Measurements from ENCODE around the gene CAB39L. TPM values are rescaled to one million over a fixed set of nuclear protein-coding genes. Genes with fewer than 3 reads are reported as not detected.

CAB39L gene
- total RNA-seq: 6.3 and 6.6 TPM in 2 replicates

DNA sequence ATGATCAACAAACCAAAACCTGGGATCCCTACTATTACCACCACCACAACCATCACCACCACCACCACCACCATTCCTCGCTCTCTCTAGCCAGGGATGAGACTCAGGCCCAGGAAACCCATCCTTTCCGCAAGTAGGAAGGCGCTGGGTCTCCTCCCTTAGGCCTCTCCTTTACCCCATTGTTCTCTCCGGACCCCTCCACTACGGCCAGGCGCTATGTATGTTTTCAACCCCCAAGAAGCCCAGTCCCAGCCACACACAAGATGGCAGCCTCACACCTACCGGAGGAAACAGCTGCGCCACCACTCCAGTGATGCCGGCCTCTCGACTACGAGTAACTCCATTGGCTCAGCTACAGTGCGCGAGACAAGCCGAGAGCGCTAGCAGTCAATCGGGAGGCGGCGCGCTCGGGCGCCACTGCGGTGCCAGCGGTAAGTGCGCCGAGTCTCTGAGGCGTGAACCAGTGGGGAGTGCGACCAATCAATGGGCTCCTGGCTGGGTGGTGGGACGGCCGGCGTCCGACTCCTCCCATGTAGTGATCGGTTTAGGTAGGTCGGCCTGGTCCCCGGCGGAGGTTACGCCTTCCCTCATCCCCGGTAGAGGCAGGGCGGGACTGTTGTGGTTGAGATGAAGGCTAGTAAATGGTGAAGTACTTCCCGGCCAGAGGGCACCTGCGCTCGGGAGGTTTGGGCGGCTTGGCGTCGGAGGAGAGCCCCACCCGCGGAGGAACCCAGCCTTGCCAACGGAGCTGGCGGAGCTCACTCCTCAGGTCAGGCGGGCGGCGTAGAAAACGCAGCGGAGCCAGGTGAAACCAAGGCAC is at the start of gene CAB39L, which contains the start of gene SETDB2:
CAB39L (minus strand) TSS at position 361 of the 820 bp plus-strand sequence. CDS start 61,154 bp downstream, outside the sequence.
SETDB2 (plus strand) TSS at position 571 of the 820 bp plus-strand sequence. CDS start 7,620 bp downstream, outside the sequence.

Other genes starting within 250 kb of the CAB39L start
- gene MLNR, start 223.7 kb downstream of the CAB39L start, total RNA-seq: not detected in 2 replicates
- gene CDADC1, start 196.1 kb downstream of the CAB39L start, total RNA-seq: 3.5 and 4.0 TPM in 2 replicates
- gene SETDB2, start 210 bp upstream of the CAB39L start, total RNA-seq: 2.8 and 3.6 TPM in 2 replicates
- 16.8 and 19.0 TPM in 2 replicates for gene PHF11, start 51.9 kb upstream of the CAB39L start, total RNA-seq
- gene RCBTB1, start 141.5 kb upstream of the CAB39L start, total RNA-seq: 9.4 and 9.9 TPM in 2 replicates
- not detected in 2 replicates for gene ARL11, start 184.4 kb upstream of the CAB39L start, total RNA-seq
- gene EBPL, start 247.4 kb upstream of the CAB39L start, total RNA-seq: 79.0 and 96.7 TPM in 2 replicates